ENCODE measurements around the gene ST8SIA5. TPM values are rescaled to one million over a fixed set of nuclear protein-coding genes. Genes with fewer than 3 reads are reported as not detected.

ST8SIA5 gene
- total and polyA plus RNA-seq, 2 experiments from 2014 or later, result not detected

GRCh38 chr18:46696702-46697101, 60.2 kb downstream of the ST8SIA5 start:
- H3K4me2 ChIP-seq (ENCODE audit: unreplicated experiment), result no peak overlapping the region
- no peaks in the 10 kb centered on the region for H3K36me3 ChIP-seq (ENCODE audit: low read depth)
- H3K9me3 ChIP-seq (ENCODE audit: low read depth), result no peaks in the 10 kb centered on the region
- no peaks in the 10 kb centered on the region for H3K9me2 ChIP-seq (ENCODE audit: insufficient read depth)
- no peaks in the 10 kb centered on the region for H3F3A ChIP-seq (ENCODE audit: insufficient read depth)
- DNase-seq, result no peak
- H4K20me1 ChIP-seq (ENCODE audit: insufficient read depth), result no peaks in the 10 kb centered on the region
- no peak overlapping the region for H2AFZ ChIP-seq
- in situ Hi-C loops (cut with MboI), result no loop called here
- H3K4me1 ChIP-seq (ENCODE audit: insufficient read depth), result no peaks in the 10 kb centered on the region
- no peak overlapping the region for H3K4me3 ChIP-seq
- no peak overlapping the region for H3K27ac ChIP-seq
- TF ChIP-seq EZH2phosphoT487 (IDR thresholded peaks at IDR 0.05; ENCODE audit: insufficient read depth, low read depth) (no peak), EZH2 (IDR thresholded peaks at IDR 0.05; ENCODE audit: insufficient read depth, poor library complexity, severe bottlenecking) (no peak)
- no peaks in the 10 kb centered on the region for H3K79me2 ChIP-seq (ENCODE audit: insufficient read depth)
- no peak overlapping the region for H3K9ac ChIP-seq
- no peaks in the 10 kb centered on the region; the same call in 1 of the 2 replicates for H3K27me3 ChIP-seq (replicated peaks; ENCODE audit: insufficient read depth)

- H3K4me1 ChIP-seq (ENCODE audit: insufficient read depth), result no peaks in the 10 kb centered on the region
- H3K9me2 ChIP-seq (ENCODE audit: insufficient read depth), result no peaks in the 10 kb centered on the region
- H4K20me1 ChIP-seq (ENCODE audit: insufficient read depth), result no peaks in the 10 kb centered on the region
- H3K4me3 ChIP-seq, result no peak overlapping the region
- in situ Hi-C loops (cut with MboI), result no loop called here
- no peaks in the 10 kb centered on the region for H3K79me2 ChIP-seq (ENCODE audit: insufficient read depth)
- no peaks in the 10 kb centered on the region; the same call in 1 of the 2 replicates for H3K27me3 ChIP-seq (replicated peaks; ENCODE audit: insufficient read depth)
- no peak overlapping the region for H3K27ac ChIP-seq
- no peak overlapping the region for H3K9ac ChIP-seq
- no peaks in the 10 kb centered on the region for H3F3A ChIP-seq (ENCODE audit: insufficient read depth)
- no peak for DNase-seq
- WGBS, 2 experiments (ENCODE audit: low coverage in 1 of 2, low lambda C conversion rate in 2 of 2, missing lambda C conversion rate in 2 of 2), result 45 to 51% methylated on average over 3 of the region's 3 CpGs
- H3K36me3 ChIP-seq (ENCODE audit: low read depth), result no peaks in the 10 kb centered on the region
- H3K4me2 ChIP-seq (ENCODE audit: unreplicated experiment), result no peak overlapping the region
- H2AFZ ChIP-seq, result no peak overlapping the region
- no peaks in the 10 kb centered on the region for H3K9me3 ChIP-seq (ENCODE audit: low read depth)
- TF ChIP-seq EZH2phosphoT487 (IDR thresholded peaks at IDR 0.05; ENCODE audit: insufficient read depth, low read depth) (no peak), EZH2 (IDR thresholded peaks at IDR 0.05; ENCODE audit: insufficient read depth, poor library complexity, severe bottlenecking) (no peak)
These were observed 60.6 kb downstream of the ST8SIA5 start for GRCh38 chr18:46696268-46696667.

- Histone ChIP-seq H3K4me1 (ENCODE audit: insufficient read depth) (no peaks in the 10 kb centered on the region), H3K4me3 (no peak overlapping the region), H4K20me1 (ENCODE audit: insufficient read depth) (no peaks in the 10 kb centered on the region), H3K79me2 (ENCODE audit: insufficient read depth) (no peaks in the 10 kb centered on the region), H3K9ac (no peak overlapping the region), H3F3A (ENCODE audit: insufficient read depth) (no peaks in the 10 kb centered on the region), H3K36me3 (ENCODE audit: low read depth) (no peaks in the 10 kb centered on the region), H3K27ac (no peak overlapping the region), H3K9me2 (ENCODE audit: insufficient read depth) (no peaks in the 10 kb centered on the region), H2AFZ (no peak overlapping the region), H3K4me2 (ENCODE audit: unreplicated experiment) (no peak overlapping the region), H3K27me3 (replicated peaks; ENCODE audit: insufficient read depth) (no peaks in the 10 kb centered on the region; the same call in 1 of the 2 replicates), H3K9me3 (ENCODE audit: low read depth) (no peaks in the 10 kb centered on the region)
- no peak for DNase-seq
- in situ Hi-C loops (cut with MboI), result no loop called here
- TF ChIP-seq EZH2 (IDR thresholded peaks at IDR 0.05; ENCODE audit: insufficient read depth, poor library complexity, severe bottlenecking) (no peak), EZH2phosphoT487 (IDR thresholded peaks at IDR 0.05; ENCODE audit: insufficient read depth, low read depth) (no peak)
- 45 to 48% methylated on average over 2 of the region's 2 CpGs for WGBS, 2 experiments (ENCODE audit: low coverage in 1 of 2, low lambda C conversion rate in 2 of 2, missing lambda C conversion rate in 2 of 2)
These were observed 62.9 kb downstream of the ST8SIA5 start for GRCh38 chr18:46693996-46694395.

- in situ Hi-C loops (cut with MboI), result no loop called here
- Histone ChIP-seq H3K4me1 (ENCODE audit: insufficient read depth) (no peaks in the 10 kb centered on the region), H3K4me3 (no peak overlapping the region), H3K4me2 (ENCODE audit: unreplicated experiment) (no peak overlapping the region), H2AFZ (no peak overlapping the region), H3F3A (ENCODE audit: insufficient read depth) (no peaks in the 10 kb centered on the region), H3K36me3 (ENCODE audit: low read depth) (no peaks in the 10 kb centered on the region), H3K9me3 (ENCODE audit: low read depth) (no peaks in the 10 kb centered on the region), H3K27me3 (replicated peaks; ENCODE audit: insufficient read depth) (no peaks in the 10 kb centered on the region; the same call in 1 of the 2 replicates), H3K27ac (no peak overlapping the region), H3K9me2 (ENCODE audit: insufficient read depth) (no peaks in the 10 kb centered on the region), H3K79me2 (ENCODE audit: insufficient read depth) (no peaks in the 10 kb centered on the region), H4K20me1 (ENCODE audit: insufficient read depth) (no peaks in the 10 kb centered on the region), H3K9ac (no peak overlapping the region)
- 21 to 42% methylated on average over 7 to 12 of the region's 12 CpGs for WGBS, 2 experiments (ENCODE audit: low coverage in 1 of 2, low lambda C conversion rate in 2 of 2, missing lambda C conversion rate in 2 of 2)
- TF ChIP-seq EZH2phosphoT487 (IDR thresholded peaks at IDR 0.05; ENCODE audit: insufficient read depth, low read depth) (no peak), EZH2 (IDR thresholded peaks at IDR 0.05; ENCODE audit: insufficient read depth, poor library complexity, severe bottlenecking) (no peak)
- DNase-seq, result peak; percentile 10
These were observed 67.9 kb downstream of the ST8SIA5 start for GRCh38 chr18:46688853-46689525.

Data from GM23248 (cell line).